ENCODE measurements around the gene MCF2.

GRCh38 chrX:139691493-139691842 is 16.5 kb downstream of the MCF2 start:
- TF ChIP-seq CTCF (IDR thresholded peaks at IDR 0.05) = no peak
- no peak for TF ChIP-seq EZH2 (IDR thresholded peaks at IDR 0.05; ENCODE audit: borderline replicate concordance, insufficient read depth, low read depth, low read length, poor library complexity, severe bottlenecking)
